Activated CD4-positive, alpha-beta T cell treated with anti-CD3 and anti-CD28 coated beads, Interleukin-2, amount 50 U/mL, for 16 hours (primary cell): ENCODE measurements around the gene AP3S1.

Experiments used
- DNase-seq: peaks from one replicate; pipeline ENCODE4 v3.0.0-alpha.2; 2020

Gene AP3S1

GRCh38 chr5:115825948-115826347, 15.8 kb upstream of the AP3S1 start:
- no peak for DNase-seq

- DNase-seq, result no peak
These were observed 11.8 kb upstream of the AP3S1 start for GRCh38 chr5:115829913-115830312.

GRCh38 chr5:115831163-115831768, 10.5 kb upstream of the AP3S1 start:
- peak; percentile 49 for DNase-seq

GRCh38 chr5:115835481-115835880, 6.3 kb upstream of the AP3S1 start:
- DNase-seq, result no peak

DNA sequence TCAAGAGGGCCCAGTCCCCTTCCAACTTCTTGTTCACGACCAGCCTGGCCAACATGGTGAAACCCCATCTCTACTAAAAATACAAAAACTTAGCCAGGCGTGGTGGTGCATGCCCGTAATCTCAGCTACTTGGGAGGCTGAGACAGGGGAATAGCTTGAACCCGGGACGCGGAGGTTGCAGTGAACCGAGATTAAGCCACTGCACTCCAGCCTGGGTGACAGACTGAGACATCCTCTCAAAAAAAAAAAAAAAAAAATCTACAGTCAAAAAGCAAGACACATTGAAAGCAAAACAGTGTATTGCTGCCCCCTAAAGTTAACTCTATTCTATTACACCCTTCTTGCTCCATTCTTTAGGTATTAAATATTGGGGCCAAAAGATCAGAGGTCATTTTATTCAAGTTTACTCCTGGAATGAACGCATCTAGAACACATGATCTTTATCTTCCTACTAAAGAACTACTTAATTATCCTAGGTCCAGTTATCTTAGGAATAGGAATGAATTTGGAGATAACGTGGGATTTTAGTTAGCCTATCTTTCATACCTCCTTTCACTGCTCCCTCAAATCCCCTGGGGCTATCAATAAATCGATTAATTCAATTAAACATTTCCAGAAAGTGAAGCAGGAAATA, 2.7 kb upstream of the AP3S1 start:
- peak; percentile 74 for DNase-seq

DNA sequence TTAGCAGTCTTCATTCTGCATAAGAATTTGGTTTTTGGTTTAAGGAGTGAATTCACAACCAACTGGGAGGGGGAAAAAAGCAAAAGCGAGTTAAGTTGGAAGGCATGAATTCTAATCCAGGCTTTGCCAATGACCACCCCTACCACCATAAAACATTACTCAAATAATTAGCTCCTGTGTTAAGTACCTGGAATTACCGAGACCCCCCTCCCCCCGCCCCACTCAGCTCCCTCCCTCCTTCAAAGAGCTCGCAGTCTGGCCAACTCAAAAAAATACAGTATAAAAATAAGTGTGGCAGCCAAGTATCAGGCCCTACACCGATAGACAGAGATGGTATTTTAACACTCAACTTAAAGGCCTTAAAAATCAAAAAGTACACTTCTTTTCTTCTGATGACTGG, 862 bp upstream of the AP3S1 start:
- no peak for DNase-seq

DNA sequence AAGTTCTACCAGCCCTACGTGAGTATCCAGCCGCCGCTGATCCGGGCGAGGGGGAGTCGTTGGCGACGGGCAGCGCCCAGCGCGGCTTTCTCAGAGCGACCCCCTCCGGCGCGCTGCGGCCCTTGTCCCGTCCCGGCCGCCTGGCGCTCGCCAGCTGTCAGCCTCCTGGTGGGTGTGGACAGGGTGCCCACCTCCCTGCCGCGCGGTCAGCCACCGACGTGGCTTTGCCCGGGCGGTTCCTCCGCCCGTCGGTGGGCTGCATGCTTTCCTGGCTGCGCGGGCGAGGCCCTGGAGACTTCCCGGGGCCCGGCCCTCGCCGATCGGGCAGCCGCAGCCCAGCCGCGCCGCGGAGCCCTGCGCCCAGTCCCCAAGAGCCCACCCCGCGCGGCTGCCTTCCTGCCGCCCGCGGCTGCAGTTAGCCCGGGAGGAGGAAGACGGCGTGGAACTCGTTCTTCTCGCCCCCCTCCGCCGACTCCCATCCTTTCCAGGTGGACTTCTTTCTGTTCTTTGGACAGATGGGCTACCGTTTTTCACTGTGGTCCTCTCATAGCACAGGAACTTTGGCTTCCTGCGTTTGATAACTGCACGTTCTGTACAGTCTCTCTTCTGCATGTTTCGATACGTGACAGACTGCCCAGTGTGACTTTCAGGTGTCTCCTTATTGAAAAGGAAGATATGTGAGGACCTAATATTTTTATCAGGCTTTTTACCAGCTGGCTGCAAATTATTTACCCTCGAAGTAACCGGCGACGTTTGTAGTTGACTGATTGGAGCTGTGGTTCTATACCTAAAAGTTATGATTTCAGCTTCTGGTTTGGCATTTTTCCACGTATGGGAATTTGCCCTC, 577 bp downstream of the AP3S1 start:
- DNase-seq, result peak; percentile 14

DNA sequence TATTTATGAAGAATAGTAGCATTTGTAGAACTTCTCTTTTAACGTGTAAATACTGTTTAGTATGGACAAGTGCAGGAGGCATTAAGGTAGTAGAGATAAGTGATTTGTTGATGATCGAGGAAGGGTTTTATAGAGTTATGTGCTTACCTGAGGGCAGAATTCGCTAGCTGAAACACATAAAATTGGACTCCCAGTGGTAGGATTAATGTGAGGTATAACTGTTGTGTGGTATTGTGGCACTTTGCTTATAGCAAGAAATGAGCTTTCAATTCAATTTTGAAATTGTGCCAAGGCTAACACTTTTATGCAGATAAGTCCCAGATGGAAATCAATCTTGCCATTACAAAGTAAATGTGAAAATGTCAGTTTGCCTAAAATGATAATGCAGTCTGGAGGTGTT, 1.2 kb downstream of the AP3S1 start:
- DNase-seq, result no peak

DNA sequence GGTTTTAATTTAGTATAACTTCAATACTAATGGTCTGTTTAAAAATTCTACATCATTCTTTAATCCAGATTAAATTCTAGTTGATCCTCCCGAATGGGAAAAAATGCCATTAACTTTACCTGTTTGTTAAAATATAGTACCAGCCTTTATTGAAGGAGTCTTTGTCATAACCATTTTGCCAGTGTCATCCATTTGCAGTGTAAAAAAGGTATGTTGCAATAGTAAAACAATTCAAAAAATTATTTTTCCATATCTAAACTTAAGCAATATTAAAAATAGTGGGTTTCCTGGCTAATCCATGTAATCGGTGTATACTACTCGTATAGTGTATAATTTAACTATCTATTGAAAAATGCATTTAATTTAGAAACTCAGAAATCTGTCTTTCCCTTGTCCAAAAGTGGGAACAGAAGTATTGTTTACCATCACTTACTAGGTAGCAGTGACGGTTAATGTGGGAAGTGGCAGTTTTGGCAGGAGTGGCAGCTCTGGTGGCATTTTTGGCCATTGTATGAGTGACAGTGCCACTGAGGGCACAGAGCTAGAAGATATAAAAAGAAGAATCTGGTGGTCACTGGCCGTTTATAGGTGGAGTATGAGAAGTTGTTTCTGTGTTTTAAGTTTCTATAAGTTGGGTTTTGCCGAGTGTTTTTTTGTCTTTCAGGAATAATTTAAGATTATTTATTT, 1.9 kb downstream of the AP3S1 start:
- no peak for DNase-seq

DNA sequence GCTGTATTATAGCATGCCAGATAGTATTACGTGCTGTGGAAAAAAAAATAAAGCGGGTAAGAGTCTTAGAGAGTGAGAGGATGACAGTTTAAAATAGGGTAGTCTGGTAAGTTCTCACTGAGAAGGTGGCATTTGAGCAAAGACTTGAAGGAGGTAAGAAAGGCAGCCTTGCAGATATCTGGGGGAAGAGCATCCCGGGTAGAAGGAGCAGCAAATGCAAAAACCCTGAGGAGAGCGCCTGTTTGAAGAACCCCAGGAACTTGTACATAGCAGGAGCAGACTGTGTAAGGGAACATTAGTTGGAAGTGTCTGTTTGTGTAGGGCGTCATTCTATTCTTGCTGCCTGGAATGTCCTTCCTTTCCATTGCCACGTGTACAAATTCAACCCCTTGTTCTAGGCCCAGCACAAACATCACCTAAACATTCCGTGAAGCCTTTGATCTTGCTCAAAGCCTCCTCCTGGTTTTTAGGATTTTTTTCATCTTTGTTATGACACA, 2.6 kb downstream of the AP3S1 start:
- no peak for DNase-seq

DNA sequence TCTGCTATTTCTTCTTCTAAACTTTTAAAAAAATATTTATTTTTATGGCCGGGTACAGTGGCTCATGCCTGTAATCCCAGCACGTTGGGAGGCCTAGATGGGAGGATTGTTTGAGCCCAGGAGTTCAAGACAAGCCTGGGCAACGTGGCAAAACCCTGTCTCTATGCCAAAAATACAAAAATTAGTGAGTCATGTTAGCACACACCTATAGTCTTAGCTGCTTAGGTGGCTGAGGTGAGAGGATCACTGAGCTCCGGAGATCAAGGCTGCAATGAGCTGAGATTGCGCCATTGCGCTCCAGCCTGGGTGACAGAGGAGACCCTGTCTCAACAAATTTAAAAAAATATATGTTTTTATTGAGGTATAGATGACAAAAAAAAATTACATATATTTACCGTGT, 5.6 kb downstream of the AP3S1 start:
- no peak for DNase-seq

DNA sequence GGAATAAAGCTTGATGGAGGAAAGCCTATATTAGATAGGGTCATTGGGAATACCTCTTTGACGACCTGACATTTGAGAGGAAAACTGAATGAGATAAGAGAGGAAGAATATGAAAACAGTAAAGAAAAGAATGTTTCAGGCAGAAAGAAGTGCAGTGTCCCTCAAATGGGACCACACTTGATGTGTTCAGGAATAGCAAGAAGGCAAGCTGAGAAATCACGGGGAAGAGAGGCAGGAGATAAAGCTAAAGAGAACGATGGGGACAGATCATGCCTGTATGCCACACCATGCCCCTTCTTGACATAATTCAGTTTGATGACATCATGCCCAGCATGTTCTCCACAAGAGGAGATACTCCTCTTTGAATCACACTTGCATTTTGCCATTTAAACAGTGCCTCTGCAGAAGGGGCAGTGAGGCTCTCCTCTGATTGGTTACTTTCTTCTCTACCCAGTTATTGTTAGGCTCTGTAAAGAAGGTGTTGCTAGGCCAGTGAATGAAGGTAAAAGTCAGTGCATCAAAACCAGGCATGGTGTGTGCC, 7.6 kb downstream of the AP3S1 start:
- no peak for DNase-seq

DNA sequence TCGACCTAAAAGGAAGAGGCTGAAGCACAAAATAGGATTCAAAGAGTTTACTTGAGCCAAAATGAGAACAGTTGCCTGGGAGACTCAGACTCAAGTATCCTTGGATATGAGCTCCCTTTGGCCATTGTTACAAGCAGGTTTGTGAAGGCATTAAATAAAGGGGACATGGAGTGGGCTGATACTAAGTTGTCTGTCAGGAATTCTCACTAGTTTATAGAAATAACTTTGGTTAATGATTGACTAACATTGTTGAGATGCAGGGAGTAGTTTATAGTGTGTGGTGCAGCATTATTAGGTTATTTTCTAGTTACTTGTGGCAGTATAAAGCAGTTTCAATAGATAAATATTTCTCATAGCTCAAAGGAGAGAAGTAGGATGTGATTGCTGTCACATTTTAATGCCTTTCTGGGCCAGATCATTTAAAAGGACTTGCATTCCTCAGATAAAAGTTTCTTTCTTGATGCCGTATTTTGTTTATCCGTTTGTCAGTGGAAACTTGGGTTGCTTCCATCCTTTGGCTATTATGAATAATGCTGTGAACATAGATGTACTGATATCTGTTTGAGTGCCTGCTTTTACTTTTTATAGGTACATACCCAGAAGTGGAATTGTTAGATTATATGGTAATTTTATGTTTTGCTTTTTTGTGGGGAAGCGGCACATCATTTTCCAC, 9.1 kb downstream of the AP3S1 start:
- no peak for DNase-seq

GRCh38 chr5:115854139-115854538, 12.4 kb downstream of the AP3S1 start:
- DNase-seq, result no peak

DNA sequence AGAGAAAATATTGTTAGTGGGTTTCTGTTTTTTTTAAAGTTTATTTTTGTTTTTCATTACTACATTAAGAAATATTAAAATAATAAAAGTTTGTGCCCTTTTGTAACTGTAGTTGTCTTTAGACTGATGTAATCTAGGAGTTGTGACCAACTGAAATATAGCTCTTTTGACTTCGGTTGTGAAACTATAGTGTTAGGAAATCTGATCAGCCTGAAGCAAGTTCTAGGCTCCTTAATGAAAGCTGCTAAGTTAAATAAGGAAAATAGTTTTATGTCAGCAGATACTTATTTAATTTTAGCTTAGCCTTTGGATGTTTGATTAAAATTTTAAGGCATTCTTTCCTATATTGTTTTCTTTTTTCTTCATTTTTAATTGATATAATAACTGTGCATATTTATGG, 14.2 kb downstream of the AP3S1 start:
- DNase-seq, result no peak

DNA sequence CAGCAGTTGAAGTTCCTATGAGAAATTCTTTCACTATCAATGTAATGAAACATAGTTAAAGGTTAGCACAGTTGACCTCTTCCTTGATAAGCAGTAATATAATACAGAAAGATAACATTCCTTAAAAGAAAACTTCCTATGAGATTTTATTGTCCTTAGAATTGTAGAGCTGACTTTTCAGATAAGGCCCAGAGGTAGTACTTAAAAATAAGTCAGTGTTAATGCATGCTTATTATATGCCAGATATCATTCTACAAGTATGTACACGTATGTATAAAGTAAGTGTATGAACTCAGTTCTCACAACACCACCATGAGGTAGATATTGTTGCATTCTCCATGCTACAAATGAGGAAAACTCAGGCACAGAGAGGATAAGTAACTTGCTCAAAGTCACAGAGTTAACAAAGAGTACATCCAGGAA, 15.3 kb downstream of the AP3S1 start:
- no peak for DNase-seq

DNA sequence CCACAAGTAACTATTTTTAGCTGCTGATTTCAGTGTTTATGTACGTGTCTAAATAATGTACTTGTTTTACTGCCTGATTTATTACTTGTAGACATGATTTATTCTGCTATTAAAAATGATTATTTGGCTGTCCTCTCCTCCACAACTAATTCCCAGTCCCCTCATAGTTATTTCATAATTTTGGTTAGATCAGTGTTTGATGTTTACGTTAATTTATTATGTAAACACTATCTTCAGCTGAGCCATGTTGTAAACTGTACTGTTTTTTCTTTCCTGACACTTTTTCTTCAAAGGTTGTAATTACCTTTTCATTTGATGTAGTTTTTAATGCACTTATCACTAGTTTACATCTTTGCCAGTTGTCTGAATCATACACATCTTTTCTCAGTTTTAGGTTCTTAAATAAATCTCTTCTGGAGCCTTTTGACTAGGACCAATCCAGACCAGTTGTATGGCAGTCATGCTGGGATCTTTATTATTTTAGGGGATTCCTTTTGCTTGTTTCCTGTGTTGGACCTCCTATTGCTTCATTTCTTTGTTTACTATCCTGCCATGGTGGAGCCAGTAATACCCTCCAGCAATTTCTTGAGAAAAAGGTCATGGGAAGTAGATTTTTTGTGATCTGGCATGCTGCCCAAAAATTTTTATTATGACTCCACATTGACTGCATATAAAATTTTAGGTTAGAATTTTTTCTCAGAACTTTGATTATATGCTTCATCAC, 16.1 kb downstream of the AP3S1 start:
- DNase-seq, result no peak

DNA sequence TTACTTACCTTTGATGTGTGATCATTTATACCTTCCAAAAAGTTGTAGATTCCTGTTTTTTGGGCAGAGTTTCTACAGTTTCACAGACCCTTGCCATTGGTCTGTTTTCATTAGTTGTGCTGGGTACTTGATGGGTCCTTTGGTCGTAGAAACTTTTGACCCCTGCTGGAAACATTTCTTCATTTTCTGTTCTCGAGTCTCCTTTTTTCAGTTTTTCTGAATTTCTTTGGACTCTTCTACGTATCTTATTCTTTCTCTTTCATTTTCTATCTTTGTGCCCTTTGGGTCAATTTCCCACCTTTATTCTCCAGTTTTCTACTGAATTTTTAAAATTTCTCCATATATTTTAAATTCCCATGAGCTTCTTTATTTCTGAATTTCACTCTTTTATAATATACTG, 16.7 kb downstream of the AP3S1 start:
- no peak for DNase-seq

DNA sequence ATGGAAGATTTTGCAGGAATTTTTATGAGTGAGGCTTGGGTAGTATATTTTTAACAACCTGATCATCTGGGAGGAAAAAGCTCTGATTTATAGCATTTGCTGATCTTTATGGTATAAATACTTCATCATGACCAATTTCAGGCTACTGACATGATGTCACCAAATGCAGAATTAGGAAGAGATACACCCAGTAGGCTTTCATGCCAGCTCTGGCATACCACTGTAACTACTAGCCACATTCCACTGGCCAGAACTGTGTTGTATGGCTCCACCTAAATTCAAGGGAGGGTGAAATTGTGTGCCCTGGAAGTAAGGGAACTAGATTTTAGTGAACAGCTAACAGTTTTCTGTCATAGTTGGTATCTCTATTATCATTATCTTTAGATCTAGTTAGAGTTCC, 17.6 kb downstream of the AP3S1 start:
- DNase-seq, result no peak

DNA sequence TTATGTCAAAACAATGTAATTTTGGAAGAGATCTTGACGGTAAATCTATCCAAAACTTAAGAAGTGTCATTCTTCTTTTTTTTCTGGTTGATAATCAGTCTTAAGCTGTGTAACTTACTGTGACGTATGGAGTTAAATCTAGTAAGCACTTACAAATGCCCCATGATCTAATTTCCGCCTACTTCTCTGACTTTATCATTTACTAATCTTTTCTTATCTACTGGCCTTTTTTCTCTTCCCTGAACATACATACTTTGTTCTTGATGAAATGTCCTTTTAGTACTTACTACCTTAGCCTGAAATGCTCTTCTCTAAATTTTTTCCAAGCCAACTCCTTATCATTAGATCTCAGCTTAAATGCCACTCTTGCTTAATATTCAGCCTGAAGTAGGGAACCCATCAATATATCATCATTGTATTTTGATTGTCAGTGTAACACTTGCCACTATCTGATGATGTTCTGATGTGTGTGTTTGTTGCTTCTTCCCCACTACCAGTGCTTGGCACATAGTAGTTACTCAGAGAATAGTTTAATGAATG, 27.6 kb downstream of the AP3S1 start:
- DNase-seq, result no peak

- DNase-seq, result no peak
These were observed 30.7 kb downstream of the AP3S1 start for GRCh38 chr5:115872447-115872846.

- DNase-seq, result no peak
These were observed 31.7 kb downstream of the AP3S1 start for GRCh38 chr5:115873392-115873791.
